ENCODE measurements around the gene ESPNL.

Gene ESPNL

GRCh38 chr2:238098901-238099713 lies 1.0 kb upstream of the ESPNL start:
- no peak for DNase-seq (ENCODE audit: low read depth, low spot score)

GRCh38 chr2:238099714-238100048 lies 459 bp upstream of the ESPNL start:
- no peak for DNase-seq (ENCODE audit: low read depth, low spot score)

GRCh38 chr2:238100821-238101771 lies 956 bp downstream of the ESPNL start:
- no peak for DNase-seq (ENCODE audit: low read depth, low spot score)

- DNase-seq (ENCODE audit: low read depth, low spot score), result no peak
These were observed 2.0 kb downstream of the ESPNL start for GRCh38 chr2:238101891-238102841.

GRCh38 chr2:238102865-238103264 lies 2.7 kb downstream of the ESPNL start:
- DNase-seq (ENCODE audit: low read depth, low spot score), result no peak

GRCh38 chr2:238103465-238104225 lies 3.5 kb downstream of the ESPNL start:
- no peak for DNase-seq (ENCODE audit: low read depth, low spot score)

GRCh38 chr2:238104226-238104690 lies 4.1 kb downstream of the ESPNL start:
- DNase-seq (ENCODE audit: low read depth, low spot score), result no peak

GRCh38 chr2:238104691-238105371 lies 4.7 kb downstream of the ESPNL start:
- no peak for DNase-seq (ENCODE audit: low read depth, low spot score)

- DNase-seq (ENCODE audit: low read depth, low spot score), result no peak
These were observed 5.6 kb downstream of the ESPNL start for GRCh38 chr2:238105506-238106338.

- DNase-seq (ENCODE audit: low read depth, low spot score), result no peak
These were observed 6.2 kb downstream of the ESPNL start for GRCh38 chr2:238106339-238106697.

GRCh38 chr2:238106698-238107524 lies 6.8 kb downstream of the ESPNL start:
- DNase-seq (ENCODE audit: low read depth, low spot score), result no peak

- no peak for DNase-seq (ENCODE audit: low read depth, low spot score)
These were observed 7.6 kb downstream of the ESPNL start for GRCh38 chr2:238107525-238108422.

GRCh38 chr2:238108423-238109183 lies 8.5 kb downstream of the ESPNL start:
- no peak for DNase-seq (ENCODE audit: low read depth, low spot score)

GRCh38 chr2:238113611-238114010 lies 13.5 kb downstream of the ESPNL start:
- no peak for DNase-seq (ENCODE audit: low read depth, low spot score)

- DNase-seq (ENCODE audit: low read depth, low spot score), result no peak
These were observed 14.2 kb downstream of the ESPNL start for GRCh38 chr2:238114331-238114841.

Measured in brain pericyte (primary cell).